Memory B cell (primary cell): ENCODE results near the gene EDN2.

Experiments
- ATAC-seq: fragments of 150-1000 bp; cut with Tn5 transposase; 2 replicates; pipeline ENCODE4 v1.10.0; 2021; ENCODE audit warnings: low read depth, mild to moderate bottlenecking, moderate library complexity
- DNase-seq, 2 donors: peaks; one replicate each; pipeline ENCODE4 v3.0.0; 2022; ENCODE audit warnings: low spot score in 2 of 2
- H3K27ac Mint-ChIP-seq: one replicate; pipeline ENCODE4 v1.8.0; 2022; ENCODE audit warnings: mild to moderate bottlenecking, moderate library complexity, mixed read lengths
- H3K27me3 Mint-ChIP-seq: one replicate; pipeline ENCODE4 v1.8.0; 2022; ENCODE audit warnings: mixed read lengths
- H3K36me3 Mint-ChIP-seq: one replicate; pipeline ENCODE4 v1.8.0; 2022; ENCODE audit warnings: mild to moderate bottlenecking, mixed read lengths
- H3K4me1 Mint-ChIP-seq: one replicate; pipeline ENCODE4 v1.8.0; 2022; ENCODE audit warnings: mixed read lengths
- H3K4me3 Mint-ChIP-seq: one replicate; pipeline ENCODE4 v1.8.0; 2022; ENCODE audit warnings: mild to moderate bottlenecking, moderate library complexity, mixed read lengths
- H3K9me3 Mint-ChIP-seq: one replicate; pipeline ENCODE4 v1.8.0; 2022; ENCODE audit warnings: mixed read lengths

The EDN2 gene

GRCh38 chr1:41478118-41478748 is 6.2 kb downstream of the EDN2 start:
- H3K4me3 Mint-ChIP-seq = no peak overlapping the region
- H3K36me3 Mint-ChIP-seq = no peaks in the 10 kb centered on the region
- H3K9me3 Mint-ChIP-seq = no peaks in the 10 kb centered on the region
- H3K27ac Mint-ChIP-seq = no peak overlapping the region
- H3K27me3 Mint-ChIP-seq = peaks cover 7% of the 10 kb centered on the region
- DNase-seq = no peak
- no peaks in the 10 kb centered on the region for H3K4me1 Mint-ChIP-seq
- no peak for ATAC-seq

- H3K4me3 Mint-ChIP-seq = no peak overlapping the region
- ATAC-seq = no peak
- no peak overlapping the region for H3K27ac Mint-ChIP-seq
- H3K27me3 Mint-ChIP-seq = peaks cover 7% of the 10 kb centered on the region
- DNase-seq = no peak
- H3K36me3 Mint-ChIP-seq = no peaks in the 10 kb centered on the region
- no peaks in the 10 kb centered on the region for H3K9me3 Mint-ChIP-seq
- H3K4me1 Mint-ChIP-seq = no peaks in the 10 kb centered on the region
Measured at GRCh38 chr1:41476807-41477361, 7.6 kb downstream of the EDN2 start.

- Mint-ChIP-seq H3K27ac (no peak overlapping the region), H3K36me3 (no peaks in the 10 kb centered on the region), H3K4me1 (no peaks in the 10 kb centered on the region), H3K9me3 (no peaks in the 10 kb centered on the region), H3K4me3 (no peak overlapping the region), H3K27me3 (peaks cover 7% of the 10 kb centered on the region)
- ATAC-seq (no peak), DNase-seq (no peak)
Measured at GRCh38 chr1:41475859-41476567, 8.5 kb downstream of the EDN2 start.

- peaks cover 7% of the 10 kb centered on the region for H3K27me3 Mint-ChIP-seq
- ATAC-seq (no peak), DNase-seq (no peak)
- H3K4me3 Mint-ChIP-seq = no peak overlapping the region
- H3K9me3 Mint-ChIP-seq = no peaks in the 10 kb centered on the region
- no peaks in the 10 kb centered on the region for H3K4me1 Mint-ChIP-seq
- H3K36me3 Mint-ChIP-seq = no peaks in the 10 kb centered on the region
- no peak overlapping the region for H3K27ac Mint-ChIP-seq
Measured at GRCh38 chr1:41475346-41475745, 9.1 kb downstream of the EDN2 start.

GRCh38 chr1:41474490-41475271 is 9.8 kb downstream of the EDN2 start:
- Mint-ChIP-seq H3K36me3 (no peaks in the 10 kb centered on the region), H3K4me3 (no peak overlapping the region), H3K27ac (no peak overlapping the region), H3K9me3 (no peaks in the 10 kb centered on the region), H3K27me3 (peaks cover 7% of the 10 kb centered on the region), H3K4me1 (no peaks in the 10 kb centered on the region)
- DNase-seq = no peak
- no peak for ATAC-seq

- peaks cover 9% of the 10 kb centered on the region for H3K27me3 Mint-ChIP-seq
- no peaks in the 10 kb centered on the region for H3K4me1 Mint-ChIP-seq
- no peak overlapping the region for H3K27ac Mint-ChIP-seq
- DNase-seq (no peak), ATAC-seq (no peak)
- H3K36me3 Mint-ChIP-seq = no peaks in the 10 kb centered on the region
- H3K4me3 Mint-ChIP-seq = no peak overlapping the region
- no peaks in the 10 kb centered on the region for H3K9me3 Mint-ChIP-seq
Measured at GRCh38 chr1:41473738-41474362, 10.6 kb downstream of the EDN2 start.

GRCh38 chr1:41471658-41472057 is 12.8 kb downstream of the EDN2 start:
- H3K4me3 Mint-ChIP-seq = no peak overlapping the region
- no peaks in the 10 kb centered on the region for H3K36me3 Mint-ChIP-seq
- peaks cover 3% of the 10 kb centered on the region for H3K4me1 Mint-ChIP-seq
- peaks cover 10% of the 10 kb centered on the region for H3K27me3 Mint-ChIP-seq
- no peak overlapping the region for H3K27ac Mint-ChIP-seq
- DNase-seq (no peak), ATAC-seq (no peak)
- H3K9me3 Mint-ChIP-seq = no peaks in the 10 kb centered on the region

- Mint-ChIP-seq H3K36me3 (no peaks in the 10 kb centered on the region), H3K27me3 (peaks cover 11% of the 10 kb centered on the region), H3K4me3 (no peak overlapping the region), H3K4me1 (peaks cover 3% of the 10 kb centered on the region), H3K27ac (no peak overlapping the region), H3K9me3 (no peaks in the 10 kb centered on the region)
- DNase-seq (no peak), ATAC-seq (no peak)
Measured at GRCh38 chr1:41469706-41470105, 14.8 kb downstream of the EDN2 start.

- no peak for ATAC-seq
- no peaks in the 10 kb centered on the region for H3K9me3 Mint-ChIP-seq
- peaks cover 3% of the 10 kb centered on the region for H3K4me1 Mint-ChIP-seq
- H3K27ac Mint-ChIP-seq = no peak overlapping the region
- H3K36me3 Mint-ChIP-seq = no peaks in the 10 kb centered on the region
- H3K4me3 Mint-ChIP-seq = no peak overlapping the region
- H3K27me3 Mint-ChIP-seq = peaks cover 16% of the 10 kb centered on the region
- DNase-seq = no peak
Measured at GRCh38 chr1:41468122-41468762, 16.2 kb downstream of the EDN2 start.

- no peak overlapping the region for H3K27ac Mint-ChIP-seq
- H3K4me1 Mint-ChIP-seq = peaks cover 3% of the 10 kb centered on the region
- no peak for ATAC-seq
- H3K36me3 Mint-ChIP-seq = no peaks in the 10 kb centered on the region
- H3K27me3 Mint-ChIP-seq = peaks cover 16% of the 10 kb centered on the region
- DNase-seq = no peak
- no peak overlapping the region for H3K4me3 Mint-ChIP-seq
- no peaks in the 10 kb centered on the region for H3K9me3 Mint-ChIP-seq
Measured at GRCh38 chr1:41467673-41468072, 16.8 kb downstream of the EDN2 start.

- Mint-ChIP-seq H3K27ac (no peak overlapping the region), H3K36me3 (no peaks in the 10 kb centered on the region), H3K4me3 (no peak overlapping the region), H3K9me3 (no peaks in the 10 kb centered on the region), H3K4me1 (peaks cover 3% of the 10 kb centered on the region), H3K27me3 (peaks cover 16% of the 10 kb centered on the region)
- no peak for ATAC-seq
- no peak for DNase-seq
Measured at GRCh38 chr1:41466146-41466545, 18.3 kb downstream of the EDN2 start.

- ATAC-seq (no peak), DNase-seq (no peak)
- Mint-ChIP-seq H3K4me3 (no peak overlapping the region), H3K27me3 (peaks cover 16% of the 10 kb centered on the region), H3K27ac (no peak overlapping the region), H3K36me3 (no peaks in the 10 kb centered on the region), H3K9me3 (no peaks in the 10 kb centered on the region), H3K4me1 (peaks cover 3% of the 10 kb centered on the region)
Measured at GRCh38 chr1:41465741-41466140, 18.7 kb downstream of the EDN2 start.

- Mint-ChIP-seq H3K4me1 (peaks cover 3% of the 10 kb centered on the region), H3K36me3 (no peaks in the 10 kb centered on the region), H3K4me3 (no peak overlapping the region), H3K27me3 (peaks cover 18% of the 10 kb centered on the region), H3K27ac (no peak overlapping the region), H3K9me3 (no peaks in the 10 kb centered on the region)
- ATAC-seq = no peak
- DNase-seq = no peak
Measured at GRCh38 chr1:41464885-41465284, 19.6 kb downstream of the EDN2 start.
